Breast epithelium (tissue), 3 donors: ENCODE results near the gene RNF130.

Experiments
- CTCF ChIP-seq, 3 donors: fragments of 450-650 bp; IDR thresholded peaks; one replicate each; pipeline ENCODE4 v1.5.1; 2016 to 2017; ENCODE audit warnings: antibody characterized with exemption in 3 of 3, mild to moderate bottlenecking in 3 of 3, moderate library complexity in 3 of 3
- POLR2A ChIP-seq: fragments of 450-650 bp; IDR thresholded peaks from one replicate; pipeline ENCODE4 v1.6.1; 2016; ENCODE audit warnings: antibody characterized with exemption, mild to moderate bottlenecking, moderate library complexity
- POLR2AphosphoS5 ChIP-seq, 3 donors: sonication (generic); formaldehyde crosslinking; IDR thresholded peaks; one replicate each; pipeline ENCODE4 v1.6.1; 2017; ENCODE audit warnings: antibody characterized with exemption in 3 of 3

GRCh38 chr5:179969110-179969509, 102.4 kb downstream of the RNF130 start:
- TF ChIP-seq CTCF (IDR thresholded peaks at IDR 0.05) (no peak), POLR2A (no peak), POLR2AphosphoS5 (IDR thresholded peaks at IDR 0.05) (no peak)
